Measurements from ENCODE around the gene MEG3. TPM values are rescaled to one million over a fixed set of nuclear protein-coding genes. Genes with fewer than 3 reads are reported as not detected.

Gene MEG3
- total RNA-seq, 1 experiment from 2014 or later = not detected

GRCh38 chr14:100845341-100845740, 19.4 kb downstream of the MEG3 start:
- DNase-seq (ENCODE audit: low spot score) = no peak

GRCh38 chr14:100846309-100846859, 20.5 kb downstream of the MEG3 start:
- no peak for DNase-seq (ENCODE audit: low spot score)

- DNase-seq (ENCODE audit: low spot score) = no peak
These were observed 23.3 kb downstream of the MEG3 start for GRCh38 chr14:100849115-100849781.

- peak; percentile 73 for DNase-seq (ENCODE audit: low spot score)
These were observed 25.1 kb downstream of the MEG3 start for GRCh38 chr14:100850841-100851585.

- DNase-seq (ENCODE audit: low spot score) = no peak
These were observed 25.6 kb downstream of the MEG3 start for GRCh38 chr14:100851586-100851916.

- no peak for DNase-seq (ENCODE audit: low spot score)
These were observed 26.2 kb downstream of the MEG3 start for GRCh38 chr14:100851946-100852620.

GRCh38 chr14:100854435-100854834, 28.5 kb downstream of the MEG3 start:
- DNase-seq (ENCODE audit: low spot score) = no peak

- DNase-seq (ENCODE audit: low spot score) = no peak
These were observed 29.5 kb downstream of the MEG3 start for GRCh38 chr14:100855256-100855930.

GRCh38 chr14:100856056-100856950, 30.4 kb downstream of the MEG3 start:
- DNase-seq (ENCODE audit: low spot score) = no peak

GRCh38 chr14:100857233-100857922, 31.5 kb downstream of the MEG3 start:
- DNase-seq (ENCODE audit: low spot score) = no peak

GRCh38 chr14:100857923-100858837, 32.3 kb downstream of the MEG3 start:
- DNase-seq (ENCODE audit: low spot score) = no peak

GRCh38 chr14:100858838-100859220, 32.9 kb downstream of the MEG3 start:
- DNase-seq (ENCODE audit: low spot score) = no peak

GRCh38 chr14:100859781-100860180, 33.9 kb downstream of the MEG3 start:
- no peak for DNase-seq (ENCODE audit: low spot score)

- no peak for DNase-seq (ENCODE audit: low spot score)
These were observed 34.8 kb downstream of the MEG3 start for GRCh38 chr14:100860556-100861187.

- no peak for DNase-seq (ENCODE audit: low spot score)
These were observed 35.4 kb downstream of the MEG3 start for GRCh38 chr14:100861188-100861936.

- no peak for DNase-seq (ENCODE audit: low spot score)
These were observed 36.0 kb downstream of the MEG3 start for GRCh38 chr14:100861937-100862247.

GRCh38 chr14:100862277-100862676, 36.4 kb downstream of the MEG3 start:
- DNase-seq (ENCODE audit: low spot score) = no peak

- DNase-seq (ENCODE audit: low spot score) = no peak
These were observed 36.9 kb downstream of the MEG3 start for GRCh38 chr14:100862793-100863192.
